ENCODE results near the gene LAMTOR2.
A peak's percentile ranks its signal among the peaks of the same experiment; 100 is the strongest.

The LAMTOR2 gene

DNA sequence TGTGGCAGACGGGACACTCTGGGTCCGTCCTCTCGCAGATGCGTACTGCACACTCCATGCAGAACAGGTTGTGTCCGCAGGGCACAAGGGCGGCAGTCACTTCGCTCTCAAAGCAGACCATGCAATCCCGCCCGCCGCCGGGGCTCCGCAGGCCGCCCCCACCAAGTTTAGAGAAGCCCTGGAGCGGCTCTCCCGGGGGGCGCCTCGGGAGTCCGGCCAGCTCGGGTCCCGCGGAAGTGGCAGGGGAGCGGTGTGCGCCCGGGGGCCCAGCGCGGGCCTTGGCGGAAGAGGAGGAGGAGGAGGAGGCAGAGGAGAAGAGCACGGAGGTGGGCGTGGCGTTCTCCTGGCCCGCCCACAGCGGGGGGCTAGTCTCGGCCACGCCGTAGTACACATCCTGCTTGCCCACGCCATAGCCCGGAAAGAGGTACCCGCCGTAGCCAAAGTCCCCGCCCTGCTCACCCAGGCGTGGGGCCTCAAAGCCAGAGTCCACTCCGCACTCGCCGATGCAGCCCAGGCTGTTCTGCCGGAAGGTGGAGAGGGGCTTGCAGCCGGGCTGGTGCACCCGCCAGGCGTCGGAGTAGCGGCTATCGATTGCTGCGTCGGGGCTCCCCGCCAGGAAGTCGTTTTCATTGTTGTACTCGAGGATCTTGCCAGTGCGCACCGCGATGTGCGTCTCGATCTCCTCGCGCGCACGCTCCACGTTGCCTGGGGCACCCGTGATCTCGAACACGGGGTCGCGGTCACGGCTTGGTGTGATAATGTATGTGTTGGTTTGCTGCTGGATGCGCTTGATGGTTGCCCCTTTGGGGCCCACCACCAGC, 22.2 kb downstream of the LAMTOR2 start:
- no peak for DNase-seq (ENCODE audit: low read depth)

DNA sequence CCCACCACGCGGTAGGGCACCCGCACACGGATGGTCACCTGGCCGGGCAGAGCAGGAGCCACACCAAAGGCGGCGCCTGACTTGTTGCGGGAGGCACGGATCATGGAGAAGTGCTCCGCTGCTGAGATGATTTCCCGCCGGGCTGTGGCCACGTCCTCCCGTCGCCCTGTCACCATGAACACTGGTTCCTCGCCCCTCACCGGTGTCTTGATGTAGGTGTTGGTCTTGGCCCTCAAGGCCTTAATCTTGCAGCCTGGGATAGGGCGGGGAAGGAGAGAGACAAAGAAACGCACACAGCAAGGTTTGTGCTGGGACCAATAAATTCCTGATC, 22.8 kb downstream of the LAMTOR2 start:
- DNase-seq (ENCODE audit: low read depth): no peak

DNA sequence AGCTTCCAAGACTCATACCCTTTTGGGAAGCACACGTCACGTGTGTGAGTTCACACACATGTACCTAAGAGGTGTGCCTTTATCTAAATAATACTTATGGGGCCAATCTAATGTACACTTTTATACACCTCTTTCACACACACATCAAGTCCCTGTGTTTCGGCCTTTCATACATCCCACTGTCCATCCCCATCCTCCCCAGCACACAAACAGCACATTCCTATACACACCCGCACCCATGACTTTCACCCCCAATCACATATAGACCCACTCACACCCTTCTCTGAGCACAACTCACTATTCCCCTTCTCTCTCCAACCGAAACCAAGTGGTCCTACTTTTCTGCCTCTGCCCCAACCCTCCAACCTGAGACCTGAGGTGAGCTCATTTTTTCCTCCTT, 24.1 kb downstream of the LAMTOR2 start:
- DNase-seq (ENCODE audit: low read depth): no peak

- DNase-seq (ENCODE audit: low read depth): no peak
Observed at GRCh38 chr1:156079762-156080161, 25.2 kb downstream of the LAMTOR2 start.

GRCh38 chr1:156080241-156080862, 25.8 kb downstream of the LAMTOR2 start:
- DNase-seq (ENCODE audit: low read depth): no peak

- no peak for DNase-seq (ENCODE audit: low read depth)
Observed at GRCh38 chr1:156080863-156081179, 26.2 kb downstream of the LAMTOR2 start.

GRCh38 chr1:156081180-156081916, 26.8 kb downstream of the LAMTOR2 start:
- DNase-seq (ENCODE audit: low read depth): no peak

DNA sequence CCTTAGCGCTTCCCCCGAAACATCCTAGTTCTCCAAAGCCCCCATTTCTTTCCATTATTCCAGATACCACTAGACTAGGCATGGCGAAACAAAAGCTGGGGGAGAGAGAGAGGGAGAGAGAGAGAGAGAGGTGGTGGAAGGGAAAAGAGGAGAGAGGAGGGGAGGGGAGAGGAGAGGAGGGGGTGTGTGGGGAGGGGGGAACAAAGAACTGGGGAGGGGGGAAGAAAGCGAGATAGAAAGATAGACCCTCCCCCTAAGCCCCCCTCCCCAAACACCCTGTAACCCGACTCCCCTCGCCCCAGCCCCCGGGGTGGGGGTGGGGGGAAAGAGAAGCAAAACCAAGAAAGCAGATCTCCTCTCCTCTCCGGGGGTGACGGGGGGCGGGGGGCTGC, 27.3 kb downstream of the LAMTOR2 start:
- DNase-seq (ENCODE audit: low read depth): no peak

GRCh38 chr1:156082309-156083091, 27.9 kb downstream of the LAMTOR2 start, which contains the start of gene MEX3A:
TSS of gene MEX3A (minus strand) at chr1:156082465. CDS start at chr1:156081998, 467 bp downstream.
- DNase-seq (ENCODE audit: low read depth): peak; percentile 37

GRCh38 chr1:156083800-156084790, 29.5 kb downstream of the LAMTOR2 start:
- DNase-seq (ENCODE audit: low read depth): no peak

DNA sequence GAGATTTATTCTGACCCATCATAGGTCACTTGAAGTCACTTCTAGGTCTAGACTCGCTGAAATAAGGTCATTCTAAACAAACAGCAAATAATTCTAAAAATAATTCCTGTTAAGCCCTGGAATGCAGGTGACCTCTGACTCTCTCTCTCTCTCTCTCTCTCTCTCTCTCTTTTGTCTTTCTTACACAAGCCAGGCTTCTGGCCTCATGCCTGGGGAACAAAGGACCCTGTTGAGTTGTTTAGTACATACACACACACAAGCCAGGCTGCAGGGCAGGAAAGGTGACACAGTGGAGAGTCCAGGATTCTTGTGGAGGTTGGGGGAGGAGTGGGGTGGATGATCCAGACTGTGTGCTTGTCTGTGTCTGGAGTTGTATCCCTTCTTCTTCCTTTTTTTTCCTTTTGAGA, 31.7 kb downstream of the LAMTOR2 start:
- DNase-seq (ENCODE audit: low read depth): no peak

- DNase-seq (ENCODE audit: low read depth): no peak
Observed at GRCh38 chr1:156089704-156090103, 35.1 kb downstream of the LAMTOR2 start.

DNA sequence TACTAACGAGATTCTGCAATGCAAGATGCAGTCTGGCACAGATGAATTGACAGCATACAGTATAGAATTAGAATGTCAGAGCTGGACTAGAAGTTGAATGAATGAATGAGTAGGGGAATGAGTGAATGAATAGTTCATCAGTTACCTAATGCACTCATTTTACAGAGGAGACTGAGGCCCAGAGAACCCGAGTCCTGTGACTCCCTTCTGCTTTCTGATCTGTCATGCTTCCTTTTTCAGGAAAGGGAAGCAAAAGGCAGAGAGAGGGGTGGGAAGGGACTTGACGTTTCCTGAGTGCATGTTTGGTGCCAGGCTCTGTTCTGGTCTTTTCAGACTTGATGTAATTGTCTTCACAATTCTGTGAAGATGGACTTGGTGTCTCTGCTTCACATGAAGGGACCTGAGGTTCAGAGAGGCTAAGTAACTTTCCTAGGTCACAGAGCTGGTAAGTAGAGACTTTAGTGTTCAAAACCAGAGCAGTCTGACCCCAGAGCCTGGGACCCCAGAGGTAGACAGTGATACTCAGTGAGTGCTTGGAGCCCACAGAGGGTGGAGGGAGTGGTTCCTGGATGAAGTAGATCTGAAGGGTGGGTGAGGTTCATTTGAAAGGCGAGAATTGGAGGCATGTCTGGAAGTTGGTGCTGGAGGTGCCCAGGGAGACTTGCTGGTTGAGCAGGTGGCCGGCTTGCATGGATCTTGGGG, 35.7 kb downstream of the LAMTOR2 start:
- no peak for DNase-seq (ENCODE audit: low read depth)

GRCh38 chr1:156090840-156091188, 36.2 kb downstream of the LAMTOR2 start:
- peak; percentile 82 for DNase-seq (ENCODE audit: low read depth)

DNA sequence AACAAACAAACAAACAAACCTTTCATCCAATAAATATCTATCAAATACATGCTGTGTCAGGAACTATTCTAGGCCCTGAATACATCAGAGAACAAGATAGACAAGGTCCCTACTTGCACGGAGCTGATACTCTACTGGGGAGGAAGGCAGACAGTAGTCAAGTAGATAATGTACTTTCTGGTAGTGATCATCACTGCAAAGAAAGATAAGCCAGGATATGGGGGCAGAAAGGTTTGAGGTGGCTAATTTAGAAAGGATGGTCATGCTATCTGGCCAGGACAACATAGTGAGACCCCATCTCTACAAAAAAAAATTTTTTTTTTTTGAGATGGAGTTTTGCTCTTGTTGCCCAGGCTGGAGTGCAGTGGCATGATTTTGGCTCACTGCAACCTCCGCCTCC, 37.0 kb downstream of the LAMTOR2 start:
- no peak for DNase-seq (ENCODE audit: low read depth)

- DNase-seq (ENCODE audit: low read depth): no peak
Observed at GRCh38 chr1:156095906-156096508, 41.4 kb downstream of the LAMTOR2 start.

- peak; percentile 78 for DNase-seq (ENCODE audit: low read depth)
Observed at GRCh38 chr1:156096640-156097391, 42.2 kb downstream of the LAMTOR2 start.

DNA sequence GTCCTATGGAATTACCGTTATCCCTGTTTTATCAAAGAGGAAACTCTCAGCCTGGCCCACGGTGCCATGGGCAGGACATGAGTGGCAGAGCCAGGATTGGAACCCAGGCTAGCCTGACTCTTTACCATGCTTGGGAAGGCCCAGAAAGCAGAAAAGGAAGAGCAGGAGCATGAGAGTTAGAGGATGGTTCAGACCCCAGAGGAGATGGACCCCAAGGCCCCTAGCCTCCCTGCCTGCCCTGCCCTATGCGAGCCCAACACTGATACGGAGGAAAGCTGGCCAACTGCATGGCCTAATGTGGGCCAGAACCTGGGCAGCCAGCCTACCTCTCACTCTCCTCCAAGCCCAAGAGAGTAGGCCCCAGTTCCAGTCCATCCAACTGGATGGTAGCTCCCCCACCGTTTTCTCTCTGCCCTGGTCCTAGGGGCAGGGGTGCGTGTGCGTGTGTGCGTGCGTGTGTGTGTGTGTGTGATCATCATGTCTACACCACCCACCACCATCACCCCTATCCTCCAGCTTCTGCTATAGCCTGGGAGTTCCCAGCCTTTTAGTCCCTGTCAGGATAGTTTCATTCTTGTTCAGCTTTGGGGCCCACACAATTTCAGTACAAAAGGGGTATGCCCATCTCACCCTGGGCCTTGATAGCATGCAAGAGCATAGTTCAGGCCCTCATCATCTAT, 43.1 kb downstream of the LAMTOR2 start:
- no peak for DNase-seq (ENCODE audit: low read depth)

DNA sequence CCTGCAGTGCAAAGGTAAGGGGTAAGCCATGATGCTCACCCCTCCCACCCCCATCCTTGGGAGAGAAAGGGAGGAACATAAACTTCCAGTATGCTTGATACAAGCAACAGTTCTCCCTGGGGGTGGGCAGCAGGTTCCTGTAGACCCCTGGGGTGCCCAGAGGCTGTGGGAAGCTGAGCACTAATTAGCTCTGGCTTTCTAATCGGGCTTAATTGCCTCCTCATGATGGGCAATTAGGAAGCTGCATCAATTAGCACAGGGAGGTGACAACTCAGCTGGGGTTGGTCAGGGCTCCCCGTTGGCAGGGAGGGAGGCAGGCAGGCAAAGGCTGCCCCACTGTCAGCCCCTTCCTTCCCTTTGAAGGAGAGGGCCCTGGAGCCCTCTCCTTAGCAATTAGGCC, 44.2 kb downstream of the LAMTOR2 start:
- no peak for DNase-seq (ENCODE audit: low read depth)
